Esophagus muscularis mucosa (tissue), 4 donors: ENCODE data around the gene ZRSR2.

ENCODE experiments used
- EP300 ChIP-seq: sonication (generic); formaldehyde crosslinking; IDR thresholded peaks from one replicate; pipeline ENCODE4 v1.6.1; 2017; ENCODE audit warnings: antibody characterized with exemption
- POLR2A ChIP-seq: fragments of 450-650 bp; IDR thresholded peaks from one replicate; pipeline ENCODE4 v1.6.1; 2017; ENCODE audit warnings: antibody characterized with exemption, moderate library complexity, mild to moderate bottlenecking, low read depth
- POLR2AphosphoS5 ChIP-seq, 2 donors: sonication (generic); formaldehyde crosslinking; IDR thresholded peaks; one replicate each; pipeline ENCODE4 v1.6.1; 2017; ENCODE audit warnings: antibody characterized with exemption in 2 of 2
- TF ChIP-seq, protein P1 (sequence below), 3 experiments: fragments of 200-600 bp in 2 of 3; fragments of 450-650 bp in 1 of 3; sonication (generic) in 2 of 3; IDR thresholded peaks; one replicate each; pipeline ENCODE4 v1.5.1; 2017 to 2019; ENCODE audit warnings: antibody characterized with exemption in 3 of 3, mild to moderate bottlenecking in 2 of 3, moderate library complexity in 1 of 3

DNA sequence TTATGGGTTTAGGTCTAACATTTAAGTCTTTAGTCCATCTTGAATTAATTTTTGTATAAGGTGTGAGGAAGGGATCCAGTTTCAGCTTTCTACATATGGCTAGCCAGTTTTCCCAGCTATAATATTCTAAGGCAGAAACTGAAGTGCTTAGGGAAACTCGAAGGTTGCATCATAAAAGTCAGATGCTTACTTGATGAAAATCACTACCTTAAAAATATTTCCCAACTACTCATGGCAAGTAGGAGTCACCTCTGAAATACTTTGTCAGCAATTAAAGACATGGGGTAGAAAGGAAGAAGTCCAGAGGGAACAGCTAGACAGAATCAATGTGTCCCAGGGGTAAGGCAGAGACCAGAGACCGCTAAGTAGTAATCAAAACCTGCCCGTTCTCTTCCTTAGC is 70.6 kb downstream of the ZRSR2 start:
- TF ChIP-seq, protein P1, sequence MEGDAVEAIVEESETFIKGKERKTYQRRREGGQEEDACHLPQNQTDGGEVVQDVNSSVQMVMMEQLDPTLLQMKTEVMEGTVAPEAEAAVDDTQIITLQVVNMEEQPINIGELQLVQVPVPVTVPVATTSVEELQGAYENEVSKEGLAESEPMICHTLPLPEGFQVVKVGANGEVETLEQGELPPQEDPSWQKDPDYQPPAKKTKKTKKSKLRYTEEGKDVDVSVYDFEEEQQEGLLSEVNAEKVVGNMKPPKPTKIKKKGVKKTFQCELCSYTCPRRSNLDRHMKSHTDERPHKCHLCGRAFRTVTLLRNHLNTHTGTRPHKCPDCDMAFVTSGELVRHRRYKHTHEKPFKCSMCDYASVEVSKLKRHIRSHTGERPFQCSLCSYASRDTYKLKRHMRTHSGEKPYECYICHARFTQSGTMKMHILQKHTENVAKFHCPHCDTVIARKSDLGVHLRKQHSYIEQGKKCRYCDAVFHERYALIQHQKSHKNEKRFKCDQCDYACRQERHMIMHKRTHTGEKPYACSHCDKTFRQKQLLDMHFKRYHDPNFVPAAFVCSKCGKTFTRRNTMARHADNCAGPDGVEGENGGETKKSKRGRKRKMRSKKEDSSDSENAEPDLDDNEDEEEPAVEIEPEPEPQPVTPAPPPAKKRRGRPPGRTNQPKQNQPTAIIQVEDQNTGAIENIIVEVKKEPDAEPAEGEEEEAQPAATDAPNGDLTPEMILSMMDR (IDR thresholded peaks at IDR 0.05): no peak
- TF ChIP-seq POLR2A (no peak), EP300 (no peak), POLR2AphosphoS5 (IDR thresholded peaks at IDR 0.05) (no peak)
